Lung (tissue), 16 donors: Measurements from ENCODE around the gene HERPUD1. TPM values are rescaled to one million over a fixed set of nuclear protein-coding genes. Genes with fewer than 3 reads are reported as not detected.
A peak's percentile ranks its signal among the peaks of the same experiment; 100 is the strongest.
"Not testable (repeated sequence)": the region's sequence is repeated elsewhere in the genome, so short reads cannot be mapped to it uniquely, and the experiment has no call there.

ENCODE experiments used
- ATAC-seq: fragments of 200-7000 bp; cut with Tn5 transposase; one replicate; pipeline ENCODE4 v1.9.1; 2020; ENCODE audit warnings: moderate number of reproducible peaks; ENCODE audit not compliant: insufficient read depth, low FRiP score
- DNase-seq, 3 donors: peaks; one replicate each; pipeline ENCODE4 v3.0.0-alpha.2; 2013 to 2017
- H3K27ac ChIP-seq, 2 donors: one replicate each; pipeline ENCODE4 v1.5.1; 2013; ENCODE audit warnings: mild to moderate bottlenecking in 2 of 2, moderate library complexity in 2 of 2, control low read depth in 1 of 2, inconsistent platforms in 1 of 2, low read depth in 1 of 2, low read length in 1 of 2
- H3K27me3 ChIP-seq, 3 donors: one replicate each; pipeline ENCODE4 v1.5.1; 2013; ENCODE audit warnings: low read length in 2 of 3; ENCODE audit not compliant: control insufficient read depth in 3 of 3, insufficient read depth in 3 of 3
- H3K36me3 ChIP-seq, 4 donors: one replicate each; pipeline ENCODE4 v1.5.1; 2013; ENCODE audit warnings: low read length in 4 of 4, mild to moderate bottlenecking in 1 of 4, moderate library complexity in 1 of 4; ENCODE audit not compliant: control insufficient read depth in 4 of 4, insufficient read depth in 4 of 4
- H3K4me1 ChIP-seq, 5 donors: one replicate each; pipeline ENCODE4 v1.5.1; 2013; ENCODE audit warnings: low read length in 5 of 5, mild to moderate bottlenecking in 2 of 5, moderate library complexity in 1 of 5; ENCODE audit not compliant: control insufficient read depth in 5 of 5, insufficient read depth in 5 of 5
- H3K4me3 ChIP-seq: one replicate; pipeline ENCODE4 v1.5.1; 2013; ENCODE audit warnings: mild to moderate bottlenecking, control low read depth, moderate library complexity
- H3K9ac ChIP-seq, 2 donors: one replicate each; pipeline ENCODE4 v1.5.1; 2013; ENCODE audit warnings: low read length in 2 of 2, control low read depth in 1 of 2; ENCODE audit not compliant: insufficient read depth in 1 of 2
- H3K9me3 ChIP-seq, 4 donors: one replicate each; pipeline ENCODE4 v1.5.1; 2013; ENCODE audit warnings: low read length in 3 of 4, mild to moderate bottlenecking in 1 of 4, moderate library complexity in 1 of 4; ENCODE audit not compliant: control insufficient read depth in 4 of 4, insufficient read depth in 3 of 4
- CTCF ChIP-seq: IDR thresholded peaks from 2 replicates; pipeline ENCODE4 v1.5.1; 2012; ENCODE audit warnings: mild to moderate bottlenecking; ENCODE audit errors: control extremely low read depth, extremely low read depth
- WGBS, 2 donors: extraction: QIAGEN DNeasy Blood & Tissue Kit; methylation state at CpG; one replicate each; pipeline ENCODE4 v1.1.7; 2013; 5-methylcytosine and 5-hydroxymethylcytosine counted together
- long read RNA-seq, 5 donors: transcript quantifications; one replicate each; lab custom pipeline, GENCODE V29; 2026
- polyA plus RNA-seq, 2 donors: library from polyadenylated mRNA; stranded (reverse); fragments of 200-250 nt; gene quantifications; one replicate each; pipeline ENCODE4 v1.2.1, GENCODE V29; 2013
- total RNA-seq, 2 donors: library from RNA; depleted of rRNA in 1 of 2; stranded (reverse); fragments of >200 nt in 1 of 2; gene quantifications; one replicate each; pipeline ENCODE4 v1.2.1, GENCODE V29; 2014 to 2021
- donor health status: control.
- donor health status: control.
- donor health status: Bipolar disorder and iron deficiency.
- donor health status: healthy.
- donor health status: DM: yes; HTN: yes; CAD: no.

HERPUD1 gene
- total RNA-seq (100 to 1,000 TPM; 159 to 219 TPM), polyA plus RNA-seq (100 to 1,000 TPM in 1 of 2 donors, 10 to 100 TPM in 1; 70.5 to 128 TPM)
- long read RNA-seq, donor 1, transcript HERPUD1-204 (8 exons, 2,946 nt), result major isoform, 32 of 60 reads
- long read RNA-seq, donor 1, partial matches to known transcripts, result 17 of 60 reads
- long read RNA-seq, donor 1, other reads (novel, unspliced or antisense), result 0 of 60 reads
- long read RNA-seq, donor 2, transcript HERPUD1-204 (8 exons, 2,946 nt), result major isoform, 7 of 11 reads
- long read RNA-seq, donor 2, partial matches to known transcripts, result 0 of 11 reads
- long read RNA-seq, donor 2, other reads (novel, unspliced or antisense), result 0 of 11 reads
- long read RNA-seq, donor 3, transcript HERPUD1-204 (8 exons, 2,946 nt), result major isoform, 14 of 24 reads
- long read RNA-seq, donor 3, partial matches to known transcripts, result 5 of 24 reads
- long read RNA-seq, donor 3, other reads (novel, unspliced or antisense), result 0 of 24 reads
- long read RNA-seq, donor 4, transcript HERPUD1-204 (8 exons, 2,946 nt), result major isoform, 9 of 21 reads
- long read RNA-seq, donor 4, partial matches to known transcripts, result 8 of 21 reads
- long read RNA-seq, donor 4, other reads (novel, unspliced or antisense), result 0 of 21 reads
- long read RNA-seq, donor 5, transcript HERPUD1-204 (8 exons, 2,946 nt), result major isoform, 32 of 40 reads
- long read RNA-seq, donor 5, partial matches to known transcripts, result 0 of 40 reads
- long read RNA-seq, donor 5, other reads (novel, unspliced or antisense), result 0 of 40 reads

GRCh38 chr16:56931892-56932720 lies at the start of gene HERPUD1:
TSS of gene HERPUD1 (plus strand) at chr16:56932142. CDS start at chr16:56932245, 103 bp downstream.
- no peaks in the 10 kb centered on the region for H3K9me3 ChIP-seq
- WGBS, 2 donors, result 0% methylated on average over 75 to 83 of the region's 83 CpGs
- peak; percentile 92 for ATAC-seq
- DNase-seq, result peak; percentile 98 to 99 (median 99)
- H3K4me3 ChIP-seq, result peak within 1 kb of the TSS; percentile 98
- H3K27me3 ChIP-seq, result no peaks in the 10 kb centered on the region
- peak within 1 kb of the TSS; percentile 99 to 100 for H3K27ac ChIP-seq
- H3K36me3 ChIP-seq, result peaks cover 7 to 21% (median 14%) of the 10 kb centered on the region in 4 donors
- TF ChIP-seq CTCF, result no peak
- peak within 1 kb of the TSS; percentile 92 for H3K9ac ChIP-seq
- peaks cover 0 to 28% (median 6%) of the 10 kb centered on the region in 5 donors for H3K4me1 ChIP-seq

- H3K9me3 ChIP-seq, result no peaks in the 10 kb centered on the region
- WGBS, 2 donors, result 91 to 100% methylated on average over 2 of the region's 2 CpGs
- DNase-seq, result no peak
- no peak overlapping the region for H3K9ac ChIP-seq
- H3K27me3 ChIP-seq, result no peaks in the 10 kb centered on the region
- no peaks in the 10 kb centered on the region for H3K36me3 ChIP-seq
- H3K4me3 ChIP-seq, result no peak overlapping the region
- H3K4me1 ChIP-seq, result no peaks in the 10 kb centered on the region
- no peak for TF ChIP-seq CTCF
- ATAC-seq, result no peak
- no peak overlapping the region for H3K27ac ChIP-seq
Observed at GRCh38 chr16:56883586-56883985, 48.4 kb upstream of the HERPUD1 start.

- Histone ChIP-seq H3K36me3 (no peaks in the 10 kb centered on the region), H3K27ac (no peak overlapping the region), H3K4me1 (no peaks in the 10 kb centered on the region), H3K9ac (no peak overlapping the region), H3K4me3 (no peak overlapping the region), H3K27me3 (no peaks in the 10 kb centered on the region), H3K9me3 (no peaks in the 10 kb centered on the region)
- no peak for TF ChIP-seq CTCF
- DNase-seq, result no peak
- WGBS, 2 donors, result 97% methylated on average over 14 of the region's 14 CpGs
- no peak for ATAC-seq
Observed at GRCh38 chr16:56884026-56884582, 47.8 kb upstream of the HERPUD1 start.

- H3K36me3 ChIP-seq, H3K4me1 ChIP-seq, H3K27me3 ChIP-seq, ATAC-seq, H3K27ac ChIP-seq, DNase-seq, H3K4me3 ChIP-seq, H3K9me3 ChIP-seq, H3K9ac ChIP-seq: not testable (repeated sequence)
- WGBS, 2 donors, result 93 to 97% methylated on average over 13 of the region's 13 CpGs
Observed at GRCh38 chr16:56884929-56885328, 47.0 kb upstream of the HERPUD1 start.
